ENCODE data around the gene WDR89.
A peak's percentile ranks its signal among the peaks of the same experiment; 100 is the strongest.

WDR89 gene

DNA sequence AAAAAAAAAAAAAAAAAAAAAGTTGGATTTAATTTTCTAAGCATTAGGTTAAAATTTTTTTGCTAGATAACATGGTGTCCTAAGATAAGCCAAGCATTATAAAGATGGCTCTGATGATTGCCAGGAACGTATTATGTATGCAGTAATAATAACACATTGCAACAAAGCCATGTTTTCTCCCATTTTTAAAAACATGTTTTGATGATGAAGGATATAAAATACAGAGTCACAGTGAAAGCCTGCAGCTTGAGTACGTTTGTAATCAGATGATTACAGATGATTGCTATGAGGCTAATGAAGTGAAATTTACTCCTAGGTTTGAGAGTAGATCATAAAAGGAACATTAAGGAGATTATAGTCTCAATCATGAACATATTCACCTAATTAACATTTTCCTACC lies 13.3 kb upstream of the WDR89 start:
- no peak for TF ChIP-seq CTCF (IDR thresholded peaks at IDR 0.05; ENCODE audit: borderline replicate concordance, control extremely low read depth, extremely low read depth, insufficient read depth, missing control alignments)
- no peak for DNase-seq (ENCODE audit: low spot score)
- in situ Hi-C loops (cut with MboI; ENCODE audit: low sequenced_read_pairs, unreplicated experiment), result no loop called here

DNA sequence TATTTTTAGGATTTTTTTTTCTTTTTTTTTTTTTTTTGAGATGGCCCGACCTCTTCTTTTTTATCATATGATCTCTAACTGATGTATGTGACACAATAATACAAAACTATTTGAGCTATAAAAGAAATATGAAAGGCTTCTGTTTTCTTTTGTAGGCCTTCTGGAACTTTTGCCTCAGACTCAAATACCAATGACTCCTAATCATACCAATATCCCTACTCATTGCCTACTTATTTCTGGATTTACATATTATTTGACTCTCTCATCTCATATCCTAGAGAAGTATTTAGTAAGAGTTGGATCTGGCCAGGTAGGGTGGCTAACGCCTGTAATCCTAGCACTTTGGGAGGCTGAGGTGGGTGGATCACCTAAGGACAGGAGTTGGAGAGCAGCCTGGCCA lies 12.7 kb upstream of the WDR89 start:
- no peak for TF ChIP-seq CTCF (IDR thresholded peaks at IDR 0.05; ENCODE audit: borderline replicate concordance, control extremely low read depth, extremely low read depth, insufficient read depth, missing control alignments)
- DNase-seq (ENCODE audit: low spot score), result no peak
- in situ Hi-C loops (cut with MboI; ENCODE audit: low sequenced_read_pairs, unreplicated experiment), result no loop called here

GRCh38 chr14:63652406-63652805 lies 10.7 kb upstream of the WDR89 start:
- TF ChIP-seq CTCF (IDR thresholded peaks at IDR 0.05; ENCODE audit: borderline replicate concordance, control extremely low read depth, extremely low read depth, insufficient read depth, missing control alignments), result no peak
- in situ Hi-C loops (cut with MboI; ENCODE audit: low sequenced_read_pairs, unreplicated experiment), result no loop called here

DNA sequence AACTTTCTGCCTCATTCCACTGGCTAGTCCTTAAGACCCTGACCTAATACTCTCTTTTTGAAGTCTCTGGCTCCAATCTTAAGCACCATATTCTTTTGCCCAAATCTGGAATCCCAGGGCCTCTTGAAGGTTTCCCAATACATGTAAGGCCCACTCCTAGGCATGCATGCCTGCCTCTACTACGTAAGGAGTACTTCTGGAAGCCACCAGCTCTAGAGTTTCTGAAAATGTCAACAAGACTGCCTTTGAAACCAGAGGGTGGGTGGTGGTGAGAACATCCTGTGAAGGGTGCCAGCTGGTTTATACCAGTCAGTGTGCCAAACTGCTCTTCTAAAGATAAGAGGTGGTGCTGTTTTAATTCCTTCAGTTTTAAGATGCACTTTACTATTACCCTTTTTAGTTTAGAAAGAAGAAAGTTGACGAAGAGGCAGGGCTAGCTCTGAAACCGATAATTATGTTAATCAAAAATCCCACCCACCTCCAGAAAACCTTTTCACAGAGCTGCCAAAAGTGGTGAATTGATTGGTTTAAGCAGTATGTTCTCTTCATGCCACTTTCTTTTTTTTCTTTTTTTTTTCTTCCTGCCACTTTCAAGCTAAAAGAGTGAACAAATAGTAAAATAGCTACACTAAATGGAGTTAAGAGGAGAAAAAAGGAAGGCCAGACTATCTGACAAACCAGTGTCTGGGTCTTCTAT lies 8.7 kb upstream of the WDR89 start:
- no peak for TF ChIP-seq CTCF (IDR thresholded peaks at IDR 0.05; ENCODE audit: borderline replicate concordance, control extremely low read depth, extremely low read depth, insufficient read depth, missing control alignments)
- in situ Hi-C loops (cut with MboI; ENCODE audit: low sequenced_read_pairs, unreplicated experiment), result no loop called here
- no peak for DNase-seq (ENCODE audit: low spot score)

More at GRCh38 chr14:63652406-63652805, 10.7 kb upstream of the WDR89 start:
- DNase-seq (ENCODE audit: low spot score), result no peak

DNA sequence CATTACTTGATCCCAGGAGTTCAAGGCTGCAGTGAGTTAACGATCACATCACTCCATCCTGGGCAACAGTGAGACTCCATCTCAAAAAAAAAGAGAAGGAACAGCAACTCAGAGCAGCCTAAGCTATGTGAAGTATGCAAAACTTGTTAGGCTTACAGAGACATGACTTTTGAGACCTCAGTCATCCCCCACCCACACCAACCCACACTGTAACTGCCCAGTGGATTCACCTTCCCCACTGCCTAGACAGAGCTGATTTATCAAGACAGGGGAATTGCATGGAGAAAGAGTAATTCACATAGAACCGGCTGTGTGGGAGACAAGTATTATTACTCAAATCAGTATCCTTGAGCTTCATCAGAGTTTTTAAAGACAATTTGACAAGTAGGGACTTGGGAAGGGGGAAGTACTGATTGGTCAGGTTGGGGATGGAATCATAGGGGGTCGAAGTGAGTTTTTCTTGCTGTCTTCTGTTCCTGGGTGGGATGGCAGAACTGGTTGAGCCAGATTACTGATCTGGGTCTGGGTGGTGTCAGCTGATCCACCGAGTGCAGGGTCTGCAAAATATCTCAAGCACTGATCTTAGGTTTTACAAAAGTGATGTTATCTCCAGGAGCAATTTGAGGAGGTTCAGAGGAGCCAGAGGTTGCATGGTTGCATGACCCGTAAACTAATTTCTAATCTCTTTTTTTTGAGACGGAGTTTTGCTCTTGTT lies 6.2 kb upstream of the WDR89 start:
- in situ Hi-C loops (cut with MboI; ENCODE audit: low sequenced_read_pairs, unreplicated experiment), result no loop called here
- DNase-seq (ENCODE audit: low spot score), result peak; percentile 26
- no peak for TF ChIP-seq CTCF (IDR thresholded peaks at IDR 0.05; ENCODE audit: borderline replicate concordance, control extremely low read depth, extremely low read depth, insufficient read depth, missing control alignments)

DNA sequence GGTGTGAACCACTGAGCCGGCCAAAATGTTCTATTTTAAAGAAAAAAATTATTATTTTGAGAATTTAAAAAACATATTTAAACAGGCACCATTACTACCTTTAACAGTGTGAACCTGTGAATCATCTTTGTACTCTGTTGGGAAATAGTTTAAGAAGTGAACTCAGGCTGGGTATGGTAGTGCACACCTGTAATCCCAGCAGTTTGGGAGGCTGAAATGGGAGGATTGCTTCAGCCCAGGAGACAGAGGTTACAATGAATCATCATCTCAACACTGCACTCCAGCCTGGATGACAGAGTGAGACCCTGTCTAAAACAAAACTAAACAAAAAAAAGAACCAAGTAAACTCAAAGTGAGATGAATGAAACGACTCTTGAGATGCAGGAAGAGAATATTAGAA lies 3.1 kb upstream of the WDR89 start:
- TF ChIP-seq CTCF (IDR thresholded peaks at IDR 0.05; ENCODE audit: borderline replicate concordance, control extremely low read depth, extremely low read depth, insufficient read depth, missing control alignments), result no peak
- in situ Hi-C loops (cut with MboI; ENCODE audit: low sequenced_read_pairs, unreplicated experiment), result no loop called here
- DNase-seq (ENCODE audit: low spot score), result no peak
